GM20000 (cell line): ENCODE results near the gene GDF10.
A peak's percentile ranks its signal among the peaks of the same experiment; 100 is the strongest.

Experiments
- DNase-seq: peaks from one replicate; pipeline ENCODE4 v3.0.0; 2012; ENCODE audit warnings: low spot score
- CTCF ChIP-seq: IDR thresholded peaks from 2 replicates; pipeline ENCODE4 v1.5.1; 2012; ENCODE audit warnings: mild to moderate bottlenecking, control low read depth; ENCODE audit errors: extremely low read depth, missing control alignments

The GDF10 gene

GRCh38 chr10:47310090-47310505 is 10.1 kb downstream of the GDF10 start:
- no peak for DNase-seq
- TF ChIP-seq CTCF, result no peak

GRCh38 chr10:47311193-47311931 is 11.4 kb downstream of the GDF10 start:
- TF ChIP-seq CTCF, result no peak
- DNase-seq, result no peak

GRCh38 chr10:47311932-47312662 is 12.1 kb downstream of the GDF10 start:
- peak; percentile 94 for TF ChIP-seq CTCF
- DNase-seq, result peak; percentile 86

DNA sequence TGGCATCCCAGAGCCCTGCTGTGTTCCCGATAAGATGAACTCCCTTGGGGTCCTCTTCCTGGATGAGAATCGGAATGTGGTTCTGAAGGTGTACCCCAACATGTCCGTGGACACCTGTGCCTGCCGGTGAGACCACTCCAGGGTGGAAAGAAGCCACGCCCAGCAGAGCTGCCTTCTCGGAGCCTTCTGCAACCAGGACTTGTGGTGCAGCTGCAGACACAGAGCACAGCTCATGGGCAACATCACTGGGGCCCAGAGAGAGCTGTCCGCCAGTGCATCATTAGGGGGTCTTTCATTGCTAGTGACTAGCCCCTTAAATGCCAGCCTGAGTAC is 12.6 kb downstream of the GDF10 start:
- no peak for TF ChIP-seq CTCF
- DNase-seq, result no peak

DNA sequence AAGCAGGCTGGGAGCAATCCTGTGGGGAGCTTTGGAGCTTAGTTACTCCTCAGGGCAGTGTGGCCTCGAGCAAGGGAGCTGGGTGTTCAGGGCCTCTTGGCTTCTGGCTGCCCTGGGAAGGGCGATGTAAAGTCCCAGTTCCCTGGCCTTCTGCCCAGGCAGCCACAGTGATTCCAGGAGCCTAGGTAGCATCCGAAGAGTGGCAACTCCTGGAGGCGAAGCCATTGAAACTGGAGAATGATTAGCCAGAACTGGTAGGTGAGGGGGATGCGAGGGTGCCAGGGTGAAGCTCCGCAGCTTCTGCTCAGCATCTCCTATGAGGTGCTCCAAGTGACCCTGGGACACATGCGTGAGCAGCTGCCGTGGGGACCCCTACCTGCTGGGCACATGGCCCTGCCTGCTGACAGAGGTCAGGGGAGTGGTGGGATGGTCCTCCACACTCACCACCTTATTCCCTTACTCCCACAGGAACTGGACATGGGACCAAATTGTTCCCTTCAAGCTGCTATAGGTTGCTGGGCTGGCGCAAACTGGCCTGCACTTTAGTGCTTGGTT is 14.5 kb downstream of the GDF10 start:
- DNase-seq, result no peak
- TF ChIP-seq CTCF, result no peak

GRCh38 chr10:47315421-47315820 is 15.4 kb downstream of the GDF10 start:
- TF ChIP-seq CTCF, result no peak
- no peak for DNase-seq

DNA sequence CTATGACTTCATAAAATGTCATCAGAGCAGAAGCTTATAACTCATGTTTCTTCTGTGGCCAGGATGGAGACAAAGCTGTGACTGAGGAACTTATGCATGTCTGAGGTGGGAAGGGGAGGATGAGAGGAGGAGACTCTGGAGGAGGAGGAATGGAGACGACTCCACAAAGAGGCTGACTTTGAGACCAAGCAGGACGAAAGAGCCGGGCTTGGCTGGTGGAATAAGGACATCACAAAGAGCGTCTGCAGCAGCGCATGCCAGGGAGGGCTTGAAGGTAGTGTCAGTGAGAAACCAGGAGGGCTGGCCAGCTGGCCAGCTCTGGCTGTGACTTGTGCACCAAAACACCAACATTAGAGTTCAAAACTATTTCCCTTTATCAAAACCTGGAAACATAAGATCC is 16.1 kb downstream of the GDF10 start:
- DNase-seq, result no peak
- no peak for TF ChIP-seq CTCF
